RPMI7951 (cell line): ENCODE data around the gene DECR2. TPM values are rescaled to one million over a fixed set of nuclear protein-coding genes. Genes with fewer than 3 reads are reported as not detected.

ENCODE experiments used
- DNase-seq: peaks from one replicate; pipeline ENCODE4 v3.0.0-alpha.2; 2012; ENCODE audit warnings: low read depth
- total RNA-seq: library from RNA; depleted of rRNA; stranded (reverse); fragments of >200 nt; shearing (Covaris generic); gene quantifications from 2 replicates; pipeline ENCODE4 v1.2.3, GENCODE V29; 2014; rRNA removed

The DECR2 gene
- total RNA-seq, 1 experiment from 2014 or later: 10.1 TPM

- no peak for DNase-seq
Observed at GRCh38 chr16:442976-443375, 41.3 kb downstream of the DECR2 start.

- no peak for DNase-seq
Observed at GRCh38 chr16:444027-444426, 42.3 kb downstream of the DECR2 start.

GRCh38 chr16:445566-445965 lies 43.9 kb downstream of the DECR2 start:
- no peak for DNase-seq

GRCh38 chr16:450385-450784 lies 48.7 kb downstream of the DECR2 start:
- no peak for DNase-seq

GRCh38 chr16:450785-451512 lies 49.3 kb downstream of the DECR2 start:
- no peak for DNase-seq

- DNase-seq: no peak
Observed at GRCh38 chr16:454397-454940, 52.8 kb downstream of the DECR2 start.

GRCh38 chr16:455453-455852 lies 53.8 kb downstream of the DECR2 start:
- no peak for DNase-seq

GRCh38 chr16:456891-457483 lies 55.3 kb downstream of the DECR2 start:
- DNase-seq: no peak

- DNase-seq: no peak
Observed at GRCh38 chr16:457732-458400, 56.2 kb downstream of the DECR2 start.

- no peak for DNase-seq
Observed at GRCh38 chr16:459761-460160, 58.1 kb downstream of the DECR2 start.

- no peak for DNase-seq
Observed at GRCh38 chr16:460787-461186, 59.1 kb downstream of the DECR2 start.

Other genes starting within 250 kb of the DECR2 start
- not detected in 2 replicates for gene HBZ, start 249.2 kb upstream of the DECR2 start, total RNA-seq
- gene HBM, start 235.9 kb upstream of the DECR2 start, total RNA-seq: not detected in 2 replicates
- not detected in 2 replicates for gene HBA2, start 229.0 kb upstream of the DECR2 start, total RNA-seq
- gene HBA1, start 225.2 kb upstream of the DECR2 start, total RNA-seq: not detected in 2 replicates
- not detected in 2 replicates for gene HBQ1, start 221.4 kb upstream of the DECR2 start, total RNA-seq
- 16.8 and 17.2 TPM in 2 replicates for gene LUC7L, start 172.4 kb upstream of the DECR2 start, total RNA-seq
- gene FAM234A, start 167.1 kb upstream of the DECR2 start, total RNA-seq: 38.1 and 76.0 TPM in 2 replicates
- not detected in 2 replicates for gene RGS11, start 125.9 kb upstream of the DECR2 start, total RNA-seq
- not detected in 2 replicates for gene ARHGDIG, start 121.3 kb upstream of the DECR2 start, total RNA-seq
- gene PDIA2, start 118.7 kb upstream of the DECR2 start, total RNA-seq: 0.84 TPM in 1 of 2 replicates, not detected in the other
- gene AXIN1, start 49.2 kb upstream of the DECR2 start, total RNA-seq: 5.8 and 8.3 TPM in 2 replicates
- gene MRPL28, start 31.3 kb upstream of the DECR2 start, total RNA-seq: 119 and 138 TPM in 2 replicates
- gene PGAP6, start 19.9 kb upstream of the DECR2 start, total RNA-seq: 20.2 and 25.8 TPM in 2 replicates
- gene NME4, start 4.7 kb upstream of the DECR2 start, total RNA-seq: 72.3 and 76.0 TPM in 2 replicates
- 6.5 and 10.1 TPM in 2 replicates for gene RAB11FIP3, start 23.8 kb downstream of the DECR2 start, total RNA-seq
- gene CAPN15, start 125.8 kb downstream of the DECR2 start, total RNA-seq: 7.1 and 14.9 TPM in 2 replicates
- gene PRR35, start 158.5 kb downstream of the DECR2 start, total RNA-seq: not detected in 2 replicates
- 0.24 and 0.29 TPM in 2 replicates for gene NHLRC4, start 165.1 kb downstream of the DECR2 start, total RNA-seq
- gene PIGQ, start 168.1 kb downstream of the DECR2 start, total RNA-seq: 14.9 and 16.2 TPM in 2 replicates
- 5.5 and 7.1 TPM in 2 replicates for gene RAB40C, start 188.2 kb downstream of the DECR2 start, total RNA-seq
- gene WFIKKN1, start 229.1 kb downstream of the DECR2 start, total RNA-seq: 0.10 TPM in 1 of 2 replicates, not detected in the other
- gene METTL26, start 234.4 kb downstream of the DECR2 start, total RNA-seq: 117 and 142 TPM in 2 replicates
- gene MCRIP2, start 239.9 kb downstream of the DECR2 start, total RNA-seq: 18.6 and 21.3 TPM in 2 replicates
- gene WDR90, start 247.5 kb downstream of the DECR2 start, total RNA-seq: 5.6 and 7.3 TPM in 2 replicates